Keratinocyte (primary cell): ENCODE measurements around the gene L3MBTL4. TPM values are rescaled to one million over a fixed set of nuclear protein-coding genes. Genes with fewer than 3 reads are reported as not detected.

ENCODE experiments used
- DNase-seq: peaks from one replicate; pipeline ENCODE4 v3.0.0-alpha.2; 2011; ENCODE audit warnings: low read depth, missing footprints, low spot score
- FAIRE-seq: peaks from 2 replicates; lab custom pipeline; 2011; peaks lifted over from hg19 to GRCh38; lab: Jason Lieb, UNC
- H2AFZ ChIP-seq: 2 replicates; pipeline ENCODE4 v1.6.0; 2012; ENCODE audit warnings: low read length, control low read depth, inconsistent platforms; ENCODE audit not compliant: control insufficient read depth
- H3K27ac ChIP-seq: 2 replicates; pipeline ENCODE4 v1.5.1; 2011; ENCODE audit warnings: low read length; ENCODE audit not compliant: control insufficient read depth, insufficient read depth
- H3K27me3 ChIP-seq: 3 replicates; pipeline ENCODE4 v1.6.0; 2011; ENCODE audit warnings: low read length; ENCODE audit not compliant: control insufficient read depth, insufficient read depth; ENCODE audit errors: extremely low read depth
- H3K36me3 ChIP-seq, 2 experiments: 2 replicates in 1 of 2; 3 replicates in 1 of 2; pipeline ENCODE4 v1.5.1; 2011; ENCODE audit warnings: low read length in 2 of 2, mild to moderate bottlenecking in 1 of 2; ENCODE audit not compliant: control insufficient read depth in 2 of 2, insufficient read depth in 2 of 2; ENCODE audit errors: extremely low read depth in 1 of 2
- H3K4me1 ChIP-seq: 3 replicates; pipeline ENCODE4 v1.5.1; 2011; ENCODE audit warnings: low read length; ENCODE audit not compliant: control insufficient read depth, insufficient read depth; ENCODE audit errors: extremely low read depth
- H3K4me2 ChIP-seq: 3 replicates; pipeline ENCODE4 v1.6.0; 2011; ENCODE audit warnings: low read depth, low read length; ENCODE audit not compliant: control insufficient read depth, insufficient read depth; ENCODE audit errors: extremely low read depth
- H3K4me3 ChIP-seq, 3 experiments: fragments of 200-600 bp in 1 of 3; sonication (generic) in 1 of 3; 2 replicates in 2 of 3; 3 replicates in 1 of 3; pipeline ENCODE4 v1.5.1; 2011 to 2016; ENCODE audit warnings: low read length in 3 of 3, mild to moderate bottlenecking in 3 of 3, control low read depth in 2 of 3, inconsistent platforms in 1 of 3, low read depth in 1 of 3, mixed read lengths in 1 of 3, mixed run types in 1 of 3, moderate library complexity in 1 of 3; ENCODE audit not compliant: control insufficient read depth in 2 of 3, insufficient read depth in 2 of 3; ENCODE audit errors: extremely low read depth in 1 of 3
- H3K79me2 ChIP-seq: 2 replicates; pipeline ENCODE4 v1.6.0; 2012; ENCODE audit warnings: low read length; ENCODE audit not compliant: control insufficient read depth, insufficient read depth
- H3K9ac ChIP-seq: 3 replicates; pipeline ENCODE4 v1.6.0; 2011; ENCODE audit warnings: low read length; ENCODE audit not compliant: control insufficient read depth, insufficient read depth; ENCODE audit errors: extremely low read depth
- H3K9me1 ChIP-seq: 3 replicates; pipeline ENCODE4 v1.6.0; 2011; ENCODE audit warnings: low read length; ENCODE audit not compliant: control insufficient read depth, insufficient read depth; ENCODE audit errors: extremely low read depth
- H3K9me3 ChIP-seq: 2 replicates; pipeline ENCODE4 v1.5.1; 2012; ENCODE audit warnings: low read depth, low read length; ENCODE audit not compliant: control insufficient read depth
- H4K20me1 ChIP-seq: 3 replicates; pipeline ENCODE4 v1.6.0; 2011; ENCODE audit warnings: low read length; ENCODE audit not compliant: control insufficient read depth, insufficient read depth; ENCODE audit errors: extremely low read depth
- CTCF ChIP-seq, 3 experiments: IDR thresholded peaks in 1 of 3; conservative IDR thresholded peaks in 1 of 3; optimal IDR thresholded peaks in 1 of 3; 2 replicates in 2 of 3; 3 replicates in 1 of 3; pipeline versions ENCODE3 to v1.5.1; 2011; ENCODE audit warnings: low read length in 3 of 3, mild to moderate bottlenecking in 3 of 3, moderate library complexity in 2 of 3, control low read depth in 1 of 3, inconsistent platforms in 1 of 3; ENCODE audit not compliant: insufficient read depth in 2 of 3; ENCODE audit errors: extremely low read depth in 1 of 3
- EZH2 ChIP-seq: IDR thresholded peaks from one replicate; pipeline ENCODE4 v1.6.1; 2012; ENCODE audit warnings: inconsistent platforms, mild to moderate bottlenecking, low read length, moderate library complexity
- dilution Hi-C: fragments of 300-500 bp; cut with MboI; formaldehyde crosslinking; loops from one replicate; pipeline ENCODE4 v1.7.0; 2020; ENCODE audit warnings: low sequenced_read_pairs; ENCODE audit not compliant: extremely low pct_ligation_motif_present
- polyA plus RNA-seq, 5 experiments: library from polyadenylated mRNA; depleted of rRNA in 3 of 5; stranded (reverse) in 3 of 5; stranded (forward) in 1 of 5; unstranded in 1 of 5; fragments of >200 nt; gene quantifications; 1 replicate in 1 of 5; 2 replicates in 3 of 5; 3 replicates in 1 of 5; pipeline versions ENCODE4 v1.2.1 to v1.2.3, GENCODE V29; 2011 to 2012; ENCODE audit warnings: missing spikeins in 2 of 5, low read depth in 1 of 5, low replicate concordance in 1 of 5

The L3MBTL4 gene
- polyA plus RNA-seq, 1 donor (not counting 4 experiments of a cell fraction or from before 2014, with no cell fraction given) = 0.17 TPM

- no peak overlapping the region for H3K4me2 ChIP-seq
- H3K4me1 ChIP-seq = no peaks in the 10 kb centered on the region
- TF ChIP-seq EZH2 (no peak), CTCF (optimal IDR thresholded peaks at IDR 0.05 in 1 of 3, IDR thresholded peaks at IDR 0.05 in 1 of 3, conservative IDR thresholded peaks at IDR 0.05 in 1 of 3; ENCODE audit: extremely low read depth in 1 of 3, insufficient read depth in 2 of 3, low read length in 3 of 3) (no peak)
- H3K9me1 ChIP-seq = no peaks in the 10 kb centered on the region
- DNase-seq (no peak), FAIRE-seq (no peak)
- H4K20me1 ChIP-seq = no peaks in the 10 kb centered on the region
- no peak overlapping the region for H3K4me3 ChIP-seq
- H3K9ac ChIP-seq = no peak overlapping the region
- no peaks in the 10 kb centered on the region for H3K9me3 ChIP-seq
- H3K36me3 ChIP-seq = no peaks in the 10 kb centered on the region
- H2AFZ ChIP-seq = no peak overlapping the region
- H3K27me3 ChIP-seq = no peaks in the 10 kb centered on the region
- dilution Hi-C loops = no loop called here
- no peak overlapping the region for H3K27ac ChIP-seq
- H3K79me2 ChIP-seq = no peaks in the 10 kb centered on the region
Observed at GRCh38 chr18:6103741-6104140, 311.0 kb downstream of the L3MBTL4 start.

- FAIRE-seq (no peak), DNase-seq (no peak)
- H4K20me1 ChIP-seq = no peaks in the 10 kb centered on the region
- no peaks in the 10 kb centered on the region for H3K36me3 ChIP-seq
- no peaks in the 10 kb centered on the region for H3K4me1 ChIP-seq
- no peak for TF ChIP-seq CTCF (optimal IDR thresholded peaks at IDR 0.05 in 1 of 3, IDR thresholded peaks at IDR 0.05 in 1 of 3, conservative IDR thresholded peaks at IDR 0.05 in 1 of 3; ENCODE audit: extremely low read depth in 1 of 3, insufficient read depth in 2 of 3, low read length in 3 of 3)
- TF ChIP-seq EZH2 = no peak
- H3K4me2 ChIP-seq = no peak overlapping the region
- no peaks in the 10 kb centered on the region for H3K27me3 ChIP-seq
- no peaks in the 10 kb centered on the region for H3K9me1 ChIP-seq
- no peaks in the 10 kb centered on the region for H3K79me2 ChIP-seq
- H3K27ac ChIP-seq = no peak overlapping the region
- no peak overlapping the region for H3K9ac ChIP-seq
- H3K4me3 ChIP-seq = no peak overlapping the region
- dilution Hi-C loops = no loop called here
- H3K9me3 ChIP-seq = no peaks in the 10 kb centered on the region
- H2AFZ ChIP-seq = no peak overlapping the region
Observed at GRCh38 chr18:6096730-6097129, 318.0 kb downstream of the L3MBTL4 start.
